ENCODE measurements around the gene S100A2.

DNA sequence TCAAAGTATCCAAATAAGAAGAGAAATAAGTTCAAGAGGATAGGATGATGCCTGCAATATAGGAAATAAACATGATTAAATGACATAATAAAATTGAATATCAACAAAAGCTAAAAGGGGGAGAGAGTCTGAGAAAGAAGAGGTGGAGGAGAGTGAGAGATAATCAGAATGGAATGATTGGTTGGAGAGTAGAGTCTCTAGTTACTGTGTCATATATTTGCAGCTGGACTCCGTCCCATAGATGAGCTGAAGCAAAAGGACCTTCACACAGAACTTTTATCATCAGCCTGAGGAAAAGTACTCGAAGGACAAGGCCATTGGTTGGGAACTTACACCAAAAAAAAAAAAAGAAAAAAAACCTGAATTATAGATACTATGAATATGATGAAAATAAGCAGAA is 22.8 kb upstream of the S100A2 start:
- TF ChIP-seq, protein P1, sequence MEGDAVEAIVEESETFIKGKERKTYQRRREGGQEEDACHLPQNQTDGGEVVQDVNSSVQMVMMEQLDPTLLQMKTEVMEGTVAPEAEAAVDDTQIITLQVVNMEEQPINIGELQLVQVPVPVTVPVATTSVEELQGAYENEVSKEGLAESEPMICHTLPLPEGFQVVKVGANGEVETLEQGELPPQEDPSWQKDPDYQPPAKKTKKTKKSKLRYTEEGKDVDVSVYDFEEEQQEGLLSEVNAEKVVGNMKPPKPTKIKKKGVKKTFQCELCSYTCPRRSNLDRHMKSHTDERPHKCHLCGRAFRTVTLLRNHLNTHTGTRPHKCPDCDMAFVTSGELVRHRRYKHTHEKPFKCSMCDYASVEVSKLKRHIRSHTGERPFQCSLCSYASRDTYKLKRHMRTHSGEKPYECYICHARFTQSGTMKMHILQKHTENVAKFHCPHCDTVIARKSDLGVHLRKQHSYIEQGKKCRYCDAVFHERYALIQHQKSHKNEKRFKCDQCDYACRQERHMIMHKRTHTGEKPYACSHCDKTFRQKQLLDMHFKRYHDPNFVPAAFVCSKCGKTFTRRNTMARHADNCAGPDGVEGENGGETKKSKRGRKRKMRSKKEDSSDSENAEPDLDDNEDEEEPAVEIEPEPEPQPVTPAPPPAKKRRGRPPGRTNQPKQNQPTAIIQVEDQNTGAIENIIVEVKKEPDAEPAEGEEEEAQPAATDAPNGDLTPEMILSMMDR (IDR thresholded peaks at IDR 0.05), result no peak
- no peak for TF ChIP-seq POLR2A (IDR thresholded peaks at IDR 0.05)

Data from heart left ventricle (tissue), 13 donors.